Measurements from ENCODE around the gene STARD3. TPM values are rescaled to one million over a fixed set of nuclear protein-coding genes. Genes with fewer than 3 reads are reported as not detected.
A peak's percentile ranks its signal among the peaks of the same experiment; 100 is the strongest.

The STARD3 gene
- total and polyA plus RNA-seq, 2 of the 13 experiments (the other 11 are each of a cell fraction or from before 2014, with no cell fraction given) = 34.6 to 100 TPM

DNA sequence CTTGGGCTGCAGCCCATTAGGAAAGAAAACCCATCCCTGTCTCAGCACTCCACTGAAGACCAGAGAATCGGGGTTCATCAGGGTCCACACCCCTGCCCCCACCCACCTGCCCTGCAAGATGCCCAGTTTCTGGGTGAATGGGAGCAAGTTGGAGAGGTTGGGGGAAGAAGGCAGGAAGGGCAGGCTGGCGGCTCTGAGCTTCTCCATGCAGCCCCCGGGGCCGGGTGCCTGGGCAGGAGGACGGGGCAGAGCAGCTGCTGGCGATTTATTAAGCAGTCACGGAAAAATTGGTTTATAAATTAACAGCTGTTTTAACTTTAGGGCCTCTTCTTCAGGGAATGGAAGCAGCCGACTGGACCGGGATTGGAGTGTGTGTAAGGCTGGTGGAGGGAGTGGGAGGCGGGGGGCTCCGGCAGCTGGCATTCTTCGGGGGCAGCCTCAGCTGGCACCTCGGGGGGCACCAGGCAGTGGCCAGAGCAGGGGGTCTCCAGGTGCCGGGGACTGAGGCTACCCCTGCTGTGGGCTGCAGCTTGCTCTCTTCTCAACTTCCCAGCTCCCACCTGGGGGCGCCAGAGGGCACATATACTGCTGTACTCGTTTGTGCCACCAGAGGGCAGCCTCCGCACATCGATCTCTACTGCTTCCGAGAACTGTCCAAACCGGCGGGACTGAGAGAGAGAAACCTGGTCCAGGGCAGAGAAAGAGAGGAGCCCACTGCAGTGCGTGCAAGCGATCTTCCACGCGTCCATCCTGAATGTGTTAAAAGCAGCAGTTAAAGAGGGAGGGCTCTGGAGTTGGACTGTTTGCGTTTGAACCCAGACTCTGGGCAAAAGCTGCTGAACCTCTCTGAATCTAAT, 15.2 kb upstream of the STARD3 start (continued):
- TF ChIP-seq, protein P1, sequence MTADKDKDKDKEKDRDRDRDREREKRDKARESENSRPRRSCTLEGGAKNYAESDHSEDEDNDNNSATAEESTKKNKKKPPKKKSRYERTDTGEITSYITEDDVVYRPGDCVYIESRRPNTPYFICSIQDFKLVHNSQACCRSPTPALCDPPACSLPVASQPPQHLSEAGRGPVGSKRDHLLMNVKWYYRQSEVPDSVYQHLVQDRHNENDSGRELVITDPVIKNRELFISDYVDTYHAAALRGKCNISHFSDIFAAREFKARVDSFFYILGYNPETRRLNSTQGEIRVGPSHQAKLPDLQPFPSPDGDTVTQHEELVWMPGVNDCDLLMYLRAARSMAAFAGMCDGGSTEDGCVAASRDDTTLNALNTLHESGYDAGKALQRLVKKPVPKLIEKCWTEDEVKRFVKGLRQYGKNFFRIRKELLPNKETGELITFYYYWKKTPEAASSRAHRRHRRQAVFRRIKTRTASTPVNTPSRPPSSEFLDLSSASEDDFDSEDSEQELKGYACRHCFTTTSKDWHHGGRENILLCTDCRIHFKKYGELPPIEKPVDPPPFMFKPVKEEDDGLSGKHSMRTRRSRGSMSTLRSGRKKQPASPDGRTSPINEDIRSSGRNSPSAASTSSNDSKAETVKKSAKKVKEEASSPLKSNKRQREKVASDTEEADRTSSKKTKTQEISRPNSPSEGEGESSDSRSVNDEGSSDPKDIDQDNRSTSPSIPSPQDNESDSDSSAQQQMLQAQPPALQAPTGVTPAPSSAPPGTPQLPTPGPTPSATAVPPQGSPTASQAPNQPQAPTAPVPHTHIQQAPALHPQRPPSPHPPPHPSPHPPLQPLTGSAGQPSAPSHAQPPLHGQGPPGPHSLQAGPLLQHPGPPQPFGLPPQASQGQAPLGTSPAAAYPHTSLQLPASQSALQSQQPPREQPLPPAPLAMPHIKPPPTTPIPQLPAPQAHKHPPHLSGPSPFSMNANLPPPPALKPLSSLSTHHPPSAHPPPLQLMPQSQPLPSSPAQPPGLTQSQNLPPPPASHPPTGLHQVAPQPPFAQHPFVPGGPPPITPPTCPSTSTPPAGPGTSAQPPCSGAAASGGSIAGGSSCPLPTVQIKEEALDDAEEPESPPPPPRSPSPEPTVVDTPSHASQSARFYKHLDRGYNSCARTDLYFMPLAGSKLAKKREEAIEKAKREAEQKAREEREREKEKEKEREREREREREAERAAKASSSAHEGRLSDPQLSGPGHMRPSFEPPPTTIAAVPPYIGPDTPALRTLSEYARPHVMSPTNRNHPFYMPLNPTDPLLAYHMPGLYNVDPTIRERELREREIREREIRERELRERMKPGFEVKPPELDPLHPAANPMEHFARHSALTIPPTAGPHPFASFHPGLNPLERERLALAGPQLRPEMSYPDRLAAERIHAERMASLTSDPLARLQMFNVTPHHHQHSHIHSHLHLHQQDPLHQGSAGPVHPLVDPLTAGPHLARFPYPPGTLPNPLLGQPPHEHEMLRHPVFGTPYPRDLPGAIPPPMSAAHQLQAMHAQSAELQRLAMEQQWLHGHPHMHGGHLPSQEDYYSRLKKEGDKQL (CRISPR knock-in tag; IDR thresholded peaks at IDR 0.05; ENCODE audit: low read depth) = no peak
- no peak for TF ChIP-seq ZFP36L1 (CRISPR knock-in tag; IDR thresholded peaks at IDR 0.05)
- 0 out of 2 replicates have a peak, but pooled peaks have one; percentile 56 for TF ChIP-seq MYNN (CRISPR knock-in tag; IDR thresholded peaks at IDR 0.05; ENCODE audit: low read depth)
- no peak for TF ChIP-seq ZNF564 (CRISPR knock-in tag; IDR thresholded peaks at IDR 0.05)
- no peak for TF ChIP-seq GLI4 (CRISPR knock-in tag; IDR thresholded peaks at IDR 0.05; ENCODE audit: borderline replicate concordance)
- TF ChIP-seq ZNF335 (CRISPR knock-in tag; IDR thresholded peaks at IDR 0.05) = peak; percentile 59; the same call in 1 of the 2 replicates
- no peak for TF ChIP-seq ATAD3A (CRISPR knock-in tag; IDR thresholded peaks at IDR 0.05)
- TF ChIP-seq, protein P2, sequence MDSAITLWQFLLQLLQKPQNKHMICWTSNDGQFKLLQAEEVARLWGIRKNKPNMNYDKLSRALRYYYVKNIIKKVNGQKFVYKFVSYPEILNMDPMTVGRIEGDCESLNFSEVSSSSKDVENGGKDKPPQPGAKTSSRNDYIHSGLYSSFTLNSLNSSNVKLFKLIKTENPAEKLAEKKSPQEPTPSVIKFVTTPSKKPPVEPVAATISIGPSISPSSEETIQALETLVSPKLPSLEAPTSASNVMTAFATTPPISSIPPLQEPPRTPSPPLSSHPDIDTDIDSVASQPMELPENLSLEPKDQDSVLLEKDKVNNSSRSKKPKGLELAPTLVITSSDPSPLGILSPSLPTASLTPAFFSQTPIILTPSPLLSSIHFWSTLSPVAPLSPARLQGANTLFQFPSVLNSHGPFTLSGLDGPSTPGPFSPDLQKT (CRISPR knock-in tag; IDR thresholded peaks at IDR 0.05; ENCODE audit: borderline replicate concordance) = no peak
- no peak for TF ChIP-seq CEBPB (IDR thresholded peaks at IDR 0.05; ENCODE audit: borderline replicate concordance, low read depth, low read length)
- no peak for TF ChIP-seq SIN3A (IDR thresholded peaks at IDR 0.05; ENCODE audit: borderline replicate concordance, low read depth, low read length)
- TF ChIP-seq MTA3 (CRISPR knock-in tag; IDR thresholded peaks at IDR 0.05) = no peak
- TF ChIP-seq, protein P3, sequence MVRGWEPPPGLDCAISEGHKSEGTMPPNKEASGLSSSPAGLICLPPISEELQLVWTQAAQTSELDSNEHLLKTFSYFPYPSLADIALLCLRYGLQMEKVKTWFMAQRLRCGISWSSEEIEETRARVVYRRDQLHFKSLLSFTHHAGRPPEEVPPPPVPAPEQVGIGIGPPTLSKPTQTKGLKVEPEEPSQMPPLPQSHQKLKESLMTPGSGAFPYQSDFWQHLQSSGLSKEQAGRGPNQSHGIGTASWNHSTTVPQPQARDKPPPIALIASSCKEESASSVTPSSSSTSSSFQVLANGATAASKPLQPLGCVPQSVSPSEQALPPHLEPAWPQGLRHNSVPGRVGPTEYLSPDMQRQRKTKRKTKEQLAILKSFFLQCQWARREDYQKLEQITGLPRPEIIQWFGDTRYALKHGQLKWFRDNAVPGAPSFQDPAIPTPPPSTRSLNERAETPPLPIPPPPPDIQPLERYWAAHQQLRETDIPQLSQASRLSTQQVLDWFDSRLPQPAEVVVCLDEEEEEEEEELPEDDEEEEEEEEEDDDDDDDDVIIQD (CRISPR knock-in tag; IDR thresholded peaks at IDR 0.05; ENCODE audit: low read depth) = peak; percentile 69
- 0 out of 2 replicates have a peak, but pooled peaks have one; percentile 25 for TF ChIP-seq ZNF547 (CRISPR knock-in tag; IDR thresholded peaks at IDR 0.05)
- no peak for TF ChIP-seq SYNCRIP (IDR thresholded peaks at IDR 0.05; ENCODE audit: insufficient read depth, low read depth, low read length)
- TF ChIP-seq, protein P4, sequence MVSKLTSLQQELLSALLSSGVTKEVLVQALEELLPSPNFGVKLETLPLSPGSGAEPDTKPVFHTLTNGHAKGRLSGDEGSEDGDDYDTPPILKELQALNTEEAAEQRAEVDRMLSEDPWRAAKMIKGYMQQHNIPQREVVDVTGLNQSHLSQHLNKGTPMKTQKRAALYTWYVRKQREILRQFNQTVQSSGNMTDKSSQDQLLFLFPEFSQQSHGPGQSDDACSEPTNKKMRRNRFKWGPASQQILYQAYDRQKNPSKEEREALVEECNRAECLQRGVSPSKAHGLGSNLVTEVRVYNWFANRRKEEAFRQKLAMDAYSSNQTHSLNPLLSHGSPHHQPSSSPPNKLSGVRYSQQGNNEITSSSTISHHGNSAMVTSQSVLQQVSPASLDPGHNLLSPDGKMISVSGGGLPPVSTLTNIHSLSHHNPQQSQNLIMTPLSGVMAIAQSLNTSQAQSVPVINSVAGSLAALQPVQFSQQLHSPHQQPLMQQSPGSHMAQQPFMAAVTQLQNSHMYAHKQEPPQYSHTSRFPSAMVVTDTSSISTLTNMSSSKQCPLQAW (CRISPR knock-in tag; IDR thresholded peaks at IDR 0.05) = peak; percentile 85
- peak in 1 of 2 experiments; percentile 89; a peak in 2 of 4 replicates for TF ChIP-seq KLF16 (CRISPR knock-in tag; IDR thresholded peaks at IDR 0.05)
- no peak for TF ChIP-seq HNRNPH1 (optimal IDR thresholded peaks at IDR 0.05; ENCODE audit: low read depth, low read length)
- no peak for TF ChIP-seq SETDB1 (CRISPR knock-in tag; IDR thresholded peaks at IDR 0.05; ENCODE audit: borderline replicate concordance)
- peak; percentile 75; the same call in 1 of the 2 replicates for TF ChIP-seq SALL2 (CRISPR knock-in tag; IDR thresholded peaks at IDR 0.05)

All from HepG2 (cell line).